Measurements from ENCODE around the gene SMAD2.

Gene SMAD2

GRCh38 chr18:47944972-47945852 is 14.8 kb upstream of the SMAD2 start:
- ATAC-seq = no peak
- TF ChIP-seq ZNF70 (CRISPR knock-in tag; IDR thresholded peaks at IDR 0.05) = no peak
- no peak for TF ChIP-seq ZNF565 (CRISPR knock-in tag; conservative IDR thresholded peaks at IDR 0.05; ENCODE audit: low read depth)
- no peak for TF ChIP-seq SNAI2 (CRISPR knock-in tag; IDR thresholded peaks at IDR 0.05)
- no peak for TF ChIP-seq ESRRG (CRISPR knock-in tag; IDR thresholded peaks at IDR 0.05)
- no peak for TF ChIP-seq TCF4 (CRISPR knock-in tag; IDR thresholded peaks at IDR 0.05; ENCODE audit: borderline replicate concordance)
- no peak for TF ChIP-seq RARB (CRISPR knock-in tag; IDR thresholded peaks at IDR 0.05)
- TF ChIP-seq ARNTL (CRISPR knock-in tag; IDR thresholded peaks at IDR 0.05; ENCODE audit: borderline replicate concordance, low read depth) = no peak
- no peak for TF ChIP-seq PATZ1 (CRISPR knock-in tag; IDR thresholded peaks at IDR 0.05; ENCODE audit: borderline replicate concordance)
- no peak for TF ChIP-seq ZC3H10 (CRISPR knock-in tag; IDR thresholded peaks at IDR 0.05)
- no peak for TF ChIP-seq BACH2 (CRISPR knock-in tag; IDR thresholded peaks at IDR 0.05; ENCODE audit: borderline replicate concordance)
- TF ChIP-seq POU6F1 (CRISPR knock-in tag; IDR thresholded peaks at IDR 0.05; ENCODE audit: borderline replicate concordance, low read depth) = no peak
- no peak for TF ChIP-seq ZFP30 (CRISPR knock-in tag; IDR thresholded peaks at IDR 0.05)
- no peak for TF ChIP-seq TOX (CRISPR knock-in tag; IDR thresholded peaks at IDR 0.05; ENCODE audit: borderline replicate concordance)
- TF ChIP-seq ISL1 (CRISPR knock-in tag; IDR thresholded peaks at IDR 0.05) = no peak
- no peak for TF ChIP-seq PPARA (CRISPR knock-in tag; IDR thresholded peaks at IDR 0.05; ENCODE audit: borderline replicate concordance)
- TF ChIP-seq ZNF8 (CRISPR knock-in tag; IDR thresholded peaks at IDR 0.05) = no peak

DNA sequence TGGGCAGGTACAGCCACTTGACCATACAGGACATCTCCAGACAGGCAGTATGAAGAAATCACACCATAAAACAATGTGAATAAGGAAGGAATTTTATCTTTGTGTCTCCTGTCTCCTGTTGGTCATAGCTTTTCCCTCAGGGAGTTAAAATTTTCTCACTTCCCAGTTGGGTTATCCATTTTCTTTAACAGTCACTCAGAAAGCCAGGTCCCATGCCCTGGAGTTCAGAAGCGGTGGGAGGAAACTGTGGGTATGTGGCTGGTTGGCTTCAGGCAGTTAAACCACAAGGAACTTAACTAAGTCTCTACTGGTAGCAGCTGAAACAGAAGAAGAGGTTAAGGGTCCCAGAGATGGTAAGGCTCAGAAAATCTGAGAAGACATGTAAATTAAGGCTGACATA is 6.5 kb upstream of the SMAD2 start:
- no peak for TF ChIP-seq ZFP3 (CRISPR knock-in tag; IDR thresholded peaks at IDR 0.05)
- no peak for TF ChIP-seq PPARA (CRISPR knock-in tag; IDR thresholded peaks at IDR 0.05; ENCODE audit: borderline replicate concordance)
- TF ChIP-seq POU6F1 (CRISPR knock-in tag; IDR thresholded peaks at IDR 0.05; ENCODE audit: borderline replicate concordance, low read depth) = no peak
- TF ChIP-seq ISL1 (CRISPR knock-in tag; IDR thresholded peaks at IDR 0.05) = no peak
- TF ChIP-seq ZNF8 (CRISPR knock-in tag; IDR thresholded peaks at IDR 0.05) = no peak
- no peak for TF ChIP-seq BACH2 (CRISPR knock-in tag; IDR thresholded peaks at IDR 0.05; ENCODE audit: borderline replicate concordance)
- TF ChIP-seq CSDC2 (CRISPR knock-in tag; IDR thresholded peaks at IDR 0.05) = no peak
- ATAC-seq = no peak

- no peak for ATAC-seq
- TF ChIP-seq ZFP30 (CRISPR knock-in tag; IDR thresholded peaks at IDR 0.05) = no peak
- TF ChIP-seq ZNF70 (CRISPR knock-in tag; IDR thresholded peaks at IDR 0.05) = no peak
- no peak for TF ChIP-seq GLIS3 (CRISPR knock-in tag; IDR thresholded peaks at IDR 0.05)
Measured at GRCh38 chr18:47935321-47936055, 5.0 kb upstream of the SMAD2 start.

DNA sequence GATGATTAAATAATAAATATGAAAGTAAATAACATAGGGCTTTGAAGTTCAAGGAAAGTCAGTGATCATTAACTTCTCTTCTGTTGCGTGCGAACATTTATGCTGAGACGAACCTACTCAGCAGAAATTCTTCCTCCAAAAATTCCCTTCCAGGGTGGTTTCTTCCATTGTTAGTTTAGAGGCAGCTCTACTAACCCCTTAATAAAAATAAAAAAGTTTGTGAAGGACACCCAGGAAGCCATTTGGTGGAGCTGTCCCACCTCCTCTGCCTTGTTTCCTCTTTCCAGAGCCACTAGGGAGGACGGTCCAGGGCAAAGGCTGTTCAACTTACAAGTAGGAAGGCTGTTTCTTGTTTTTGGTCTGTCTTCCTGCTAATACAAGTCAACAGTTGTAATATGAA is 2.1 kb upstream of the SMAD2 start:
- no peak for ATAC-seq
- no peak for TF ChIP-seq PATZ1 (CRISPR knock-in tag; IDR thresholded peaks at IDR 0.05; ENCODE audit: borderline replicate concordance)
- TF ChIP-seq POU6F1 (CRISPR knock-in tag; IDR thresholded peaks at IDR 0.05; ENCODE audit: borderline replicate concordance, low read depth) = no peak
- no peak for TF ChIP-seq CSRNP3 (CRISPR knock-in tag; IDR thresholded peaks at IDR 0.05)
- no peak for TF ChIP-seq ZFP3 (CRISPR knock-in tag; IDR thresholded peaks at IDR 0.05)
- no peak for TF ChIP-seq ZNF8 (CRISPR knock-in tag; IDR thresholded peaks at IDR 0.05)
- no peak for TF ChIP-seq RARB (CRISPR knock-in tag; IDR thresholded peaks at IDR 0.05)

Data from SK-N-SH treated with all-trans-retinoic acid at 6 μM for 48 hours (cell line).